ENCODE data around the gene ATP8A1. TPM values are rescaled to one million over a fixed set of nuclear protein-coding genes. Genes with fewer than 3 reads are reported as not detected.

The ATP8A1 gene
- total and polyA plus RNA-seq, 2 of the 8 experiments (the other 6 are each of a cell fraction or from before 2014, with no cell fraction given) = 3.7 to 14.9 TPM

- no peak overlapping the region for H2BK20ac ChIP-seq (ENCODE audit: low read length)
- FAIRE-seq (no peak), DNase-seq (ENCODE audit: low read depth in 1 of 2, low spot score in 2 of 2) (no peak)
- 93% methylated on average over 4 of the region's 4 CpGs; no CpG with 5 or more reads in 1 of the 2 experiments for WGBS, 2 experiments (ENCODE audit: extremely low coverage in 1 of 2, insufficient coverage in 1 of 2, insufficient read length in 1 of 2, insufficient replicate concordance in 2 of 2, low coverage in 1 of 2, low lambda C conversion rate in 2 of 2, missing lambda C conversion rate in 1 of 2)
- no peak overlapping the region for H3K18ac ChIP-seq (ENCODE audit: extremely low read depth, low read length)
- H3K4me1 ChIP-seq (replicated peaks in 1 of 4; ENCODE audit: control insufficient read depth in 3 of 4, insufficient read depth in 4 of 4, low read length in 3 of 4) = no peaks in the 10 kb centered on the region
- H4K8ac ChIP-seq (ENCODE audit: extremely low read depth, insufficient read depth, low read length) = no peak overlapping the region
- no peak overlapping the region for H3K14ac ChIP-seq (ENCODE audit: insufficient read length)
- no peaks in the 10 kb centered on the region for H3K9me3 ChIP-seq (ENCODE audit: insufficient read depth in 2 of 2, low read depth in 1 of 2, low read length in 1 of 2)
- H4K5ac ChIP-seq (ENCODE audit: insufficient read length, low read depth, low read length) = no peak overlapping the region
- no peaks in the 10 kb centered on the region for H3K27me3 ChIP-seq (replicated peaks in 1 of 4; ENCODE audit: control insufficient read depth in 3 of 4, extremely low read depth in 1 of 4, insufficient read depth in 3 of 4, low read length in 3 of 4)
- no peaks in the 10 kb centered on the region for H3K36me3 ChIP-seq (ENCODE audit: control insufficient read depth in 2 of 4, insufficient read depth in 4 of 4, low read length in 3 of 4)
- H4K20me1 ChIP-seq (replicated peaks in 1 of 2; ENCODE audit: control insufficient read depth in 1 of 2, insufficient read depth in 2 of 2, low read length in 2 of 2) = no peaks in the 10 kb centered on the region
- no peak overlapping the region for H2BK120ac ChIP-seq (replicated peaks; ENCODE audit: low read depth, low read length)
- no peak overlapping the region for H2AK5ac ChIP-seq (ENCODE audit: low read depth, low read length)
- no peak overlapping the region for H3K56ac ChIP-seq (replicated peaks; ENCODE audit: insufficient read length, low read depth, low read length)
- H2BK15ac ChIP-seq (ENCODE audit: low read length) = no peak overlapping the region
- no peak overlapping the region for H3K9ac ChIP-seq (replicated peaks in 1 of 4; ENCODE audit: extremely low read depth in 1 of 4, low read depth in 3 of 4, low read length in 3 of 4)
- no peak overlapping the region for H3K27ac ChIP-seq (ENCODE audit: low read depth, low read length)
- no peak for TF ChIP-seq E2F6 (IDR thresholded peaks at IDR 0.05)
- no peak for TF ChIP-seq SP4 (IDR thresholded peaks at IDR 0.05; ENCODE audit: low read length)
- no peak for TF ChIP-seq RFX5 (IDR thresholded peaks at IDR 0.05; ENCODE audit: borderline replicate concordance, low read depth, low read length)
- TF ChIP-seq MAFK (IDR thresholded peaks at IDR 0.05; ENCODE audit: low read depth, low read length) = no peak
- no peak for TF ChIP-seq FOSL1 (IDR thresholded peaks at IDR 0.05; ENCODE audit: insufficient read depth, low read depth, low read length)
- no peak for TF ChIP-seq SRF (IDR thresholded peaks at IDR 0.05; ENCODE audit: low read depth, low read length)
- TF ChIP-seq ZNF274 (IDR thresholded peaks at IDR 0.05; ENCODE audit: borderline replicate concordance, extremely low read depth, low read length) = no peak
- no peak overlapping the region for H4K91ac ChIP-seq (replicated peaks; ENCODE audit: insufficient read length, low read length)
- H2AFZ ChIP-seq (ENCODE audit: low read length) = no peak overlapping the region
- H2BK5ac ChIP-seq (ENCODE audit: low read depth, low read length) = no peak overlapping the region
- no peak overlapping the region for H3K4me3 ChIP-seq (ENCODE audit: extremely low read depth in 1 of 4, insufficient read depth in 2 of 4, low read depth in 3 of 4, low read length in 4 of 4)
- H3K79me1 ChIP-seq (ENCODE audit: low read depth, low read length) = no peaks in the 10 kb centered on the region
- POLR2A ChIA-PET (ENCODE audit: partially characterized antibody) = no interaction called here
- H3K79me2 ChIP-seq (ENCODE audit: control insufficient read depth in 1 of 2, insufficient read depth in 2 of 2, low read length in 2 of 2) = no peaks in the 10 kb centered on the region
- CTCF ChIA-PET (ENCODE audit: partially characterized antibody) = interaction anchor here (0.6 kb wide), 1 partner anchor 286 kb away, joined by 3 read pairs; no protein-coding TSS in a partner anchor
- H3K23me2 ChIP-seq (ENCODE audit: low read depth, low read length) = no peaks in the 10 kb centered on the region
- no peak overlapping the region for H3K23ac ChIP-seq (ENCODE audit: insufficient read length)
- no peak overlapping the region for H2BK12ac ChIP-seq (ENCODE audit: low read depth, low read length)
- no peak overlapping the region for H3K4me2 ChIP-seq (ENCODE audit: insufficient read depth in 1 of 2, low read depth in 2 of 2, low read length in 2 of 2)
- no peak overlapping the region for H3K4ac ChIP-seq (replicated peaks; ENCODE audit: insufficient read length, low read depth, low read length)
Observed at GRCh38 chr4:42531341-42532030, 125.4 kb downstream of the ATP8A1 start.
